Stimulated activated naive CD8-positive, alpha-beta T cell treated with anti-CD3 and anti-CD28 coated beads, Interleukin-15, amount 100 ng/mL, for 72 hours (primary cell): ENCODE results near the gene CEACAM16.
A peak's percentile ranks its signal among the peaks of the same experiment; 100 is the strongest.
"Not testable (repeated sequence)": the region's sequence is repeated elsewhere in the genome, so short reads cannot be mapped to it uniquely, and the experiment has no call there.

Experiments used
- ATAC-seq: fragments of 150-1000 bp; cut with Tn5 transposase; 2 replicates; pipeline ENCODE4 v1.10.0; 2021; ENCODE audit warnings: mild to moderate bottlenecking, moderate library complexity
- DNase-seq, 2 donors: peaks; one replicate each; pipeline ENCODE4 v3.0.0; 2021 to 2022
- H3K27ac Mint-ChIP-seq, 2 donors: one replicate each; pipeline ENCODE4 v1.8.0; 2022; ENCODE audit warnings: mild to moderate bottlenecking in 2 of 2, mixed read lengths in 2 of 2, moderate library complexity in 2 of 2
- H3K27me3 Mint-ChIP-seq: one replicate; pipeline ENCODE4 v1.8.0; 2022; ENCODE audit warnings: mixed read lengths
- H3K4me1 Mint-ChIP-seq: one replicate; pipeline ENCODE4 v1.8.0; 2022; ENCODE audit warnings: mild to moderate bottlenecking, mixed read lengths
- H3K4me3 Mint-ChIP-seq, 2 donors: one replicate each; pipeline ENCODE4 v1.8.0; 2022; ENCODE audit warnings: mild to moderate bottlenecking in 2 of 2, mixed read lengths in 2 of 2, moderate library complexity in 1 of 2
- H3K9me3 Mint-ChIP-seq, 2 donors: one replicate each; pipeline ENCODE4 v1.8.0; 2022; ENCODE audit warnings: mixed read lengths in 2 of 2

The CEACAM16 gene

DNA sequence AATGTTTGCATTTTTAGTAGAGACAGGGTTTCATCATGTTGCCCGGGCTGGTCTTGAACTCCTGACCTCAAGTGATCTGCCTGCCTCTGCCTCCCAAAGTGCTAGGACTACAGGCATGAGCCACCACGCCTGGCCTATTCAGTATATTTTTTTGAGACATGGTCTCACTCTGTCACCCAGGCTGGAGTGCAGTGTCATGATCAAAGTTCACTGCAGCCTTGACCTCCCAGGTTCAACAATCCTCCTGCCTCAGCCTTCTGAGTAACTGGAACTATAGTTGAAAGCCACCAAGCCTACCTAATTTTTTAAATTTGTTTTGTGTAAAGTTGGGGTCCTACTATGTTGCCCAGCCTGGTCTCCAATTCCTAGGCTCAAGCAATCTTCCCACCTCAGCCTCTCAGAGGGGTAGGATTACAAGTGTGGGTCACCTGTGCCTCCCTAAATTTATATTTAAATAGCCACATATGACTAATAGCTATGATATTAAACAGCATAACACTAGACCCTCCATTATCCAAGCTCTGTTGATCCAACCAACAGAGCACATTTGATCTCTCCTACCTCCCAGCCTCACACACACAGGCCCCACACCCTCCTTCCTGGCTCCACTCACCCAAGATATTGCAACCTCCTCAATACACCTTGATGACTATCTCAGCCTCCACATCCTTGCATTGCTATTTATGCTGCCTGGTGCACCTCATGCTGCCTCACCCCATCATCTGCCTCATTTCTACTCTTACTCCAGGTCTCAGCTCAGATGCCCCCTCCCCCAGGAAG, 29.8 kb upstream of the CEACAM16 start:
- H3K27ac Mint-ChIP-seq = no peak overlapping the region
- no peaks in the 10 kb centered on the region for H3K4me1 Mint-ChIP-seq
- DNase-seq (no peak), ATAC-seq (peak; percentile 53)
- H3K27me3 Mint-ChIP-seq = no peaks in the 10 kb centered on the region
- no peaks in the 10 kb centered on the region for H3K9me3 Mint-ChIP-seq
- H3K4me3 Mint-ChIP-seq = no peak overlapping the region

DNA sequence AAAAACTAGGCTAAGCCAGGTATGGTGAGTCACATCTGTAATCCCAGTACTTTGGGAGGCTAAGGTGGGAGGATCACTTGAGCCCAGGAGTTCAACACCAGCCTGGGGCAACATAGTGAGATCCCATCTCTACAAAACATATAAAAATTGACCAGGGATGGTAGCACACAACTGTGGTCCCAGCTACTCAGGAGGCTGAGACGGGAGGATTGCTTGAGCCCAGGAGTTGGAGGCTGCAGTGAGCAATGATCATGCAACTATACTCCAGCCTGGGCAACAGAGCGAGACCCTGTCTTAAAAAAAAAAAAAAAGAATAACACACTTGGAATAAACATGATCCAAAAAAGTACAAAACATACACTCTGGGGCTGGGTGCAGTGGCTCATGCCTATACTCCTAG, 28.9 kb upstream of the CEACAM16 start:
- not testable (repeated sequence) for H3K4me1 Mint-ChIP-seq, H3K4me3 Mint-ChIP-seq, DNase-seq, H3K27me3 Mint-ChIP-seq, H3K27ac Mint-ChIP-seq, H3K9me3 Mint-ChIP-seq, ATAC-seq

DNA sequence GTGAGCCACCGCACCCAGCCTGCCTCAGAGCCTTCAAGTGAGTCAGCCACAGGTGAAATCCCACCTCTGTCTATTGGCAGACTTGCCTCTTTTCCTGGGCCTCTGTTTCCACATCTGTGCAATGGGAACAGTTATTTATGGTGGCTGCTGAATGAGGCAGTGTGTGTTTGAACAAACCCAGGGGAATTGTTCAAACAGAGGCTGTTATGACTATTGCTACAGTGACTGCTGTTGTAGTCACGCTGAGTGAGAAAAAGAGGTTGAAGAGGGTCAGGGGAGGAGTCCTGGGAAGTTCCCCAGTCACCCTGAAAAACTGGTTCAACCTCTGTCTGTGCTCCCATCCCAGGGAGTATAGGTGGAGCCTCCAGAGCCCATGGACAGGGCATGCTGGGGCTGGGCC, 27.6 kb upstream of the CEACAM16 start, which contains the start of gene CEACAM19:
TSS of gene CEACAM19 (plus strand) at position 83 of the 400 bp plus-strand sequence. CDS start 450 bp downstream, outside the sequence.
- Mint-ChIP-seq H3K27ac (no peak within 1 kb of the TSS), H3K4me3 (no peak within 1 kb of the TSS), H3K4me1 (no peaks in the 10 kb centered on the region), H3K9me3 (no peaks in the 10 kb centered on the region), H3K27me3 (no peaks in the 10 kb centered on the region)
- ATAC-seq = no peak
- no peak for DNase-seq

- H3K4me1 Mint-ChIP-seq = no peaks in the 10 kb centered on the region
- ATAC-seq (no peak), DNase-seq (no peak)
- H3K4me3 Mint-ChIP-seq = no peak overlapping the region
- no peaks in the 10 kb centered on the region for H3K27me3 Mint-ChIP-seq
- no peaks in the 10 kb centered on the region for H3K9me3 Mint-ChIP-seq
- peak overlapping the region in 1 of 2 donors; percentile 12 for H3K27ac Mint-ChIP-seq
Observed at GRCh38 chr19:44672226-44672625, 26.7 kb upstream of the CEACAM16 start.

DNA sequence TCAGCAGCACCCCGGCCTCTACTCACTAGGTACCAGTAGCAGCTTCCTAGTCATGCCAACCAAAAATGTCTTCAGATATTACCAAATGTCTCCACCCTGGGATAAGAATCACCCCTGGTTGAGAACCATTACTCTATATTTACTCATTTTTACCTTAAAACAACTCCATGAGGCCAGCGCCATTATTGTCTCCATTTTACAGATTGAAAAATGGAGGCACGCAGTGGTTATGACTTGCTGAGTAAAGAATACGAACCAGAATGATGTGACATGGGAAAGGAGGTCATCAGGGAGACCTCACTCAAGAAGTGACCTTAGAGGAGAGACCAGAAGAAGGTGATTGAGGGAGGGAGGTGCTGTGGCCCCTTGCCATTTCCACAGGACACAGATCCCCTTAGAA, 25.4 kb upstream of the CEACAM16 start:
- Mint-ChIP-seq H3K9me3 (no peaks in the 10 kb centered on the region), H3K27ac (peak overlapping the region in 1 of 2 donors; percentile 36), H3K4me3 (no peak overlapping the region), H3K27me3 (no peaks in the 10 kb centered on the region), H3K4me1 (no peaks in the 10 kb centered on the region)
- DNase-seq (no peak), ATAC-seq (no peak)

DNA sequence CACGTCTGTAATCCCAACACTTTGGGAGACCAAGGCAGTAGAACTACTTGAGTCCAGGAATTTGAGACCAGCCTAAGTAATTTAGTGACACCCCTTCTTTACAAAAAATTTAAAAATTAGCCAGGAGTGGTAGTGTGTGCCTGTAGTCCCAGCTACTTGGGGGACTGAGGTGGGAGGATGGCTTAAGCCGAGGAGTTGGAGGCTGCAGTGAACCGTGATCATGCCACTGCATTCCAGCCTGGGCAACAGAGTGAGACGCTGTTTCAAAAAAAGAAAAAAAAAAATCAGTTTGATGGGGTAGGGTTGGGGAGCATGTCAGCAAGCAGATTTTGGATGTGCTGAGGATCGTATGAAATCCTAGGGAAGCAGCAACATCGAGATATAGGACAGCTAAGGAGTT, 23.4 kb upstream of the CEACAM16 start:
- no peak overlapping the region for H3K27ac Mint-ChIP-seq
- H3K27me3 Mint-ChIP-seq = no peaks in the 10 kb centered on the region

DNA sequence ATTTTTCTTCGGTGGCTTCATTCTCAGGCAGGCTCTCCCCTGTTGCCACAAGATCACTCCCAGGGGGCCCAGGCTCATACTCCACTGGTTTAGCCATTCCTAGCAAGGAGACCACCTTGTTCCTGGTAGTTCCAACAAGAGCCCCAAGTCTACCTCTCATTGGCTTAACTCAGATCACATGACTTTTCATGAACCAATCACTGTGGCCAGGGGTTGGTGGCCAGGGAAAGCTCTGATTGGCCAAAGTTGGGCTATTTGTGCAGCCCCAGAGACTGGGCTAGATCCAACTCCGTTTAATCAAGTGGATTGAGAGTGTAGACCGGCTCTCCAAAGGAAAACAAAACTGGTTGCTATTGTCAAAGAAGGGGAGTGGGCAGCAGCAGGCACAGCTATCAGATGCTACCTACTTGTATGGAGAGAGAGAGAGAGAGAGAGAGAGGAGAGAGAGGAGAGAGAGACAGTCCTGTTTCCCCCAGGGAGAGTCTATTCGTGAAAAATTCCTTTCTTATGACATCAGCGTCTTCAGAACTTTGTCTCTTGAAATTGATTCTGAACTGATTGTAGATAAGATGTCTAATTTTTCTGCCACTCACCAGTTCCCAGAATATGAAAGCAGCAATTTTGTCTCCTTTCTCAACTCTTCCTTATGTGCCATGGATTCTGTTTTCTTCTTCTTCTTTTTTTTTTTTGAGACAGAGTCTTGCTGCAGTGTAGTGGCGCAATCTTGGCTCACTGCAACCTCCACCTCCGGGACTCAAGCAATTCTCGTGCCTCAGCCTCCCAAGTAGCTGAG, 21.7 kb upstream of the CEACAM16 start:
- DNase-seq (no peak), ATAC-seq (no peak)
- no peak overlapping the region for H3K27ac Mint-ChIP-seq
- no peaks in the 10 kb centered on the region for H3K27me3 Mint-ChIP-seq
- no peaks in the 10 kb centered on the region for H3K4me1 Mint-ChIP-seq
- no peaks in the 10 kb centered on the region for H3K9me3 Mint-ChIP-seq
- H3K4me3 Mint-ChIP-seq = no peak overlapping the region

More for the DNA sequence above, 23.4 kb upstream of the CEACAM16 start:
- no peak for ATAC-seq
- H3K4me1 Mint-ChIP-seq = no peaks in the 10 kb centered on the region
- no peak overlapping the region for H3K4me3 Mint-ChIP-seq
- no peaks in the 10 kb centered on the region for H3K9me3 Mint-ChIP-seq
- no peak for DNase-seq

GRCh38 chr19:44680536-44680935, 18.4 kb upstream of the CEACAM16 start:
- Mint-ChIP-seq H3K4me1 (peaks cover 27% of the 10 kb centered on the region), H3K27me3 (peaks cover 7% of the 10 kb centered on the region), H3K4me3 (no peak overlapping the region)

DNA sequence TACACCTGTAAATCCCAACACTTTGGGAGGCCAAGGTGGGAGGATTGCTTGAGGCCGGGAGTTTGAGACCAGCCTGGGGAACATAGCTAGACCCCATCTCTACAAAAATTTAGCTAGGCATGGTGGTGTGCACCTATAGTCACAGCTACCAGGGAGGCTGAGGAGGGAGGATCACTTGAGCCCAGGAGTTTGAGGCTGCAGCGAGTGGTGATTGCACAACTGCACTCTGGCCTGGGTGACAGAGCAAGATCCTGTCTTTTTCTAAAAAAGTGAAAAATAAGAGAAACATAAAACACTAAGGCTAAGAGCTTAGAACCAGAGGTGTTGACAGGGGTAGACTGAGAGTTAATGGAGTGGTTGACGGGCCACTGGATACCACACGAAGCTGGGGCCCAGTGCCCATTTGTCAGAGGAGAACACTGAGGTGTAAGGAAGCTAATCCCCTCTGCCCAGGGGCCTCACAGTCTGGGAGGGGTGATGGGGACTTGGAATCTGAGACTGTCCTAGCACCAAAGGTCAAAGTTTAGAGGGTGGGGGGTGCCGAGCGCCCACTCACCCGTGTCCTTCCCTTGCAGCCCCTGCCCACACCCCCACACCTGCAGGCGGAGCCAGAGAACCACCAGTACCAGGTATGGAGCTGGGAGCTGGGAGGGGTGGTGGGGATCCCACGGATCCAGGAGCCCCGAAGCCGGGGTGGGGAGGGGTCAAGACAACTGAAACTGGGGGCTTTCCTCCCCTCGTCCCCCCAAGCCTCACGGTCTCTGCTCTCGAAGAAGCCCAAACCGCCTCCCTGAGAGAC, 16.8 kb upstream of the CEACAM16 start:
- peaks cover 15% of the 10 kb centered on the region for H3K27me3 Mint-ChIP-seq
- peaks cover 38% of the 10 kb centered on the region for H3K4me1 Mint-ChIP-seq
- peak overlapping the region in 1 of 2 donors; percentile 31 for H3K27ac Mint-ChIP-seq
- no peaks in the 10 kb centered on the region for H3K9me3 Mint-ChIP-seq
- DNase-seq = no peak
- ATAC-seq = no peak
- no peak overlapping the region for H3K4me3 Mint-ChIP-seq

More at GRCh38 chr19:44680536-44680935, 18.4 kb upstream of the CEACAM16 start:
- Mint-ChIP-seq H3K27ac (peak overlapping the region; percentile 43 to 47), H3K9me3 (no peaks in the 10 kb centered on the region)
- DNase-seq (no peak), ATAC-seq (no peak)

DNA sequence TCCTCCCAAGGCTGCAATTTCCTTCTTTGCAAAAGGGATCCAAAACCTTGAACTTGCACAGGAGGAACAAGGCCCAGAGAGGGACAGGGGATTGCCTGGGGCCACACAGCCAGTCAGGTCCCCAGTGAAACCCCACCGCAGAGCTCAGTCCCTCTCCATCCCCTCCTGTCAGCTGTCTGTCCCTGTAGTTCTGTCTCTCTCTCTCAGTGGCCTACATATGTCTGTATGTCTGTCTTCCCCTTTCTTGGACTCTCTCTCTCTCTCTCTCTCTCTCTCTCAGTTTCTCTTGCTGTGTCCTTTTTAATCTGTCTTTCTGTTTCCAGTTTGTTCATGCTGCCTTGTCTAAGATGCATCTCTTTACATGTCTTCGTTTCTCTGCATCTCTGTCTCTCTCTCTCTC, 16.1 kb upstream of the CEACAM16 start:
- Mint-ChIP-seq H3K4me3 (no peak overlapping the region), H3K27me3 (peaks cover 18% of the 10 kb centered on the region), H3K9me3 (no peaks in the 10 kb centered on the region), H3K27ac (peak overlapping the region in 1 of 2 donors; percentile 0), H3K4me1 (peaks cover 38% of the 10 kb centered on the region)
- DNase-seq (no peak), ATAC-seq (no peak)

DNA sequence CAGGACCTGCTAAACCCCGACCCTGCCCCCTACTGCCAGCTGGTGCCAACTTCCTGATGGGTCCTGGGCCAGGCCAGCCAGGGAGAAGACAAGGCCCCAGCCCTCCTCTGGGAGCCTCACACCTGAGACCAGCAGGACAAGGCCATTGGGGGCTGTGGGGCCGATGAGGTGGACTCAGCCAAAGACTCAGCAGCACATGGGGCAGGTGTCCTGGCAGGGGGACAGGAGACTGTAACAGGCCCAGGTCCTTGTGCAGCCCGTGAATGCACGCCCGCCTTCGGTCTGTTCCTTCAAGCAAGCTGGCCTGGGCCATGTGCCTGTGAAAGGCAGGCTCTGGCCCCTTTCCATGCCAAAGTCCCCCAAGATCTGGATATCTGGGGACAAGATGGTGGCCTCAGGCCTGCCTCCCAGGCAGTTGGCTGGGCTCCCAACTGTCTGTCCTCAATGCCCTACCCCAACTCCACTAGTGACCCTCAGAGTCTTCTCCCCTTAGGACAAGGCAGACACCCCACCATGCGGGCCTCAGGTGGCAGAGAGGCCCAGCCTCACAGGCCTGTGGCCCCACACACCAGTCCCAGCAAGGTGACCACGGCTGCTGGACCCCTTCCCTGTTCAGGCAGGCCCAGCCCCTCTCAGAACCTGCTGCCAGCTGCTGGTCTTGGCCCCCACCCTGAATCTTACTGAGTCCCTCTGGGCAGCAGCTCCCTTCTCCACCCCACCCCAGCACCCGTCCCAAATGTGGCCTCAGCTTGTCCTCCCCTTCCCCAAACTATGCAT, 15.3 kb upstream of the CEACAM16 start:
- Mint-ChIP-seq H3K27me3 (peaks cover 26% of the 10 kb centered on the region), H3K9me3 (no peaks in the 10 kb centered on the region), H3K27ac (no peak overlapping the region), H3K4me1 (peaks cover 40% of the 10 kb centered on the region), H3K4me3 (no peak overlapping the region)
- ATAC-seq (no peak), DNase-seq (no peak)

GRCh38 chr19:44684396-44684795, 14.6 kb upstream of the CEACAM16 start:
- DNase-seq, ATAC-seq, H3K4me3 Mint-ChIP-seq, H3K9me3 Mint-ChIP-seq: not testable (repeated sequence)
- Mint-ChIP-seq H3K4me1 (peaks cover 47% of the 10 kb centered on the region), H3K27me3 (peaks cover 31% of the 10 kb centered on the region), H3K27ac (peak overlapping the region; percentile 13 to 62)

DNA sequence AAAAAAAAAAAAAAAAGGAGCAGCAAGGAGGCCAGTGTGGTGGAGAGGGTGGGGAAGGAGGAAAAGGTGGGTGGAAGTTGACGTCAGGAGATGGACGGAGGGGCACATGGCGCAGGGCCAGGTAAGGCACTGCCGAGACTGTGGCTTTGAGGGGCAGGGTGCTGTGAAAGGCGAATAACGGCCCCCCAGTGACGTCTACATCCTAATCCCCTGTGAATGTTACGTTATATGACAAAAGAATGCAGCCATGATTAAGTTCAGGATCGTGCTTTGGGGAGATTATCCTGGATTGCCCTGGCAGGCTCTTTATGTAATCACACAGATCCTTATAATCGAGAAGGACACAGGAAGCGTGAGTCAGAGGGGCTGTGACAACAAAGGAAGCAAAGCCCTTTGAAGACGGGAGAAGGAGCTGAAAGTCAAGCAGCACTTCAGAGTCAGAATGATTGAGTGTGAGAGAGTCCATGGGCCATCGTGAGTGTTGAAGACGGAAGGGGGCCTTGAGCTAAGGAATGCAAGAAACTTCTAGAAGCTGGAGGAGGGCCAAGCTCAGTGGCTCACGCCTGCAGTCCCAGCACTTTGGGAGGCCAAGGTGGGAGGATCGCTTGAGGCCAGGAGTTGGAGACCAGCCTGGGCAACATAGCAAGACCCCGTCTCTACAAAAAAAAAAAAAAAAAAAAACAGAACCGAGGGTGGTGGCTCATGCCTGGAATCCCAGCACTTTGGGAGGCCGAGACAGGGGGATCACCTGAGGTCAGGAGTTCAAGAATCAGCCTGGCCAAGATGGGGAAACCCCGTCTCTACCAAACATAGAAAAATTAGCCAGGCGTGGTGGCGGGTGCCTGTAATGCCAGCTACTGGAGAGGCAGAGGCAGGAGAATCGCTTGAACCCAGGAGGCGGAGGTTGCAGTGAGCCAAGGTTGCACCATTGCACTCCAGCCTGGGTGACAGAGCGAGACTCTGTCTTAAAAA, 13.8 kb upstream of the CEACAM16 start:
- Mint-ChIP-seq H3K4me3 (peak overlapping the region; percentile 11 to 52), H3K27me3 (peaks cover 31% of the 10 kb centered on the region), H3K4me1 (peaks cover 55% of the 10 kb centered on the region), H3K27ac (peak overlapping the region in 1 of 2 donors; percentile 62), H3K9me3 (no peaks in the 10 kb centered on the region)
- DNase-seq (peak in 1 of 2 donors; percentile 38), ATAC-seq (peak; percentile 64)

- H3K9me3 Mint-ChIP-seq = no peaks in the 10 kb centered on the region
- no peak for ATAC-seq
- no peak overlapping the region for H3K27ac Mint-ChIP-seq
- peaks cover 31% of the 10 kb centered on the region for H3K27me3 Mint-ChIP-seq
- DNase-seq = no peak
- peaks cover 55% of the 10 kb centered on the region for H3K4me1 Mint-ChIP-seq
- no peak overlapping the region for H3K4me3 Mint-ChIP-seq
Observed at GRCh38 chr19:44685877-44686276, 13.1 kb upstream of the CEACAM16 start.
